ENCODE results near the gene TMIGD3.

TMIGD3 gene

DNA sequence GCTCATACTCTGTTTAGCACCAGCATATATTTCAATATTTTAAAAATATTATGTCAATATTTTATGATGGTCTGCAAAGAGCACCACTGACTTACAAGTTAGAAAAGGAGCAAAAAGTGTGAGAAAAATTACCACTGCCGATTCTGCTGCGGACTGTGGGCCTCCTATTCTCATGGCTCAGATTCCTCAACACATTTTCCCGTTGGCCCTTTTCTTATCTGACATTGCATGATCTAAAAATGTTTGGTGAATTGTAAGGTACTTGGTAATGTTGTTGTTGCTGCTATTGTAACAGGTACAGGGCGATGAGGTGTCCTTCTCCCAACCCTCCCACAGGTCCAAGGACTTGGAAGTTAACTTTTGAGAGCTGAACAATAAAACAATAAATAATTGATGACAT is 28.9 kb downstream of the TMIGD3 start:
- no peak for DNase-seq

- DNase-seq: no peak
Measured at GRCh38 chr1:111474106-111474505, 29.3 kb downstream of the TMIGD3 start.

DNA sequence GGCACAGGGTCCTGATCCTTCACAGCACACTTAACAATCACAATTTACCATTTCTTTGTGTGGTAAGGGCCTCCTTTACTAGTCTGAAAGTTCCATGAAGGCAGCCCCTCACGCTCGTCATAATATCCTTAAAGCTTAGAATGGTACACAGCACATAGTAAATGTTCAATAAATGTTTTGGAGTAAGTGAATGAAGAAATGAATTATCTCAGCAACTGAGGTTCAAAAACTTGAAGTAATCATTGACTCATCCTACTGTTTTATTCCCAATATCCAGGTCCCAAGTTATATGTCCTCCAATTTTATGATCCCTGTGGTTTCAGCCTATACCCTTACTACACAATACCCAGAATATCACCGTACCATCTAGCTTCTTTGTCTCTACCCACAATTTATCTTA is 31.9 kb downstream of the TMIGD3 start:
- DNase-seq: no peak

DNA sequence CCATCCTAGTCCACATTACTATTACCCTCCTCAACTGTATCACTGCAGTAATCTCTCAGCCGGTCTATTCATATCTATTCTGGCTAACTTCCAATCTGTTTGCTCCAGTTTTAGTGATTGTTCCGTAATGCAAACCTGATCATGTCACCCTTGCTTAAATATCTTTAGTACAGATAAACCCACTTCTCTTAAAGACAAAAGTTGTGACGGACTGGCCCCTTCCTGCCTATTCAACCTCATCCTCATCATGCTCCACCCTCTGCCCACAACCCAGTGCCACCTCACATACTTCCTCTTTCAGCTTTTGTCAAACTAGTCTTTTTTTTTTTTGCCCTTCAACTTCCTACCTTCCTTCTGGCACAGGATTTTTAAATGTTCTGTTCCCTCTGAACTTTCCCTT is 32.4 kb downstream of the TMIGD3 start:
- no peak for DNase-seq

DNA sequence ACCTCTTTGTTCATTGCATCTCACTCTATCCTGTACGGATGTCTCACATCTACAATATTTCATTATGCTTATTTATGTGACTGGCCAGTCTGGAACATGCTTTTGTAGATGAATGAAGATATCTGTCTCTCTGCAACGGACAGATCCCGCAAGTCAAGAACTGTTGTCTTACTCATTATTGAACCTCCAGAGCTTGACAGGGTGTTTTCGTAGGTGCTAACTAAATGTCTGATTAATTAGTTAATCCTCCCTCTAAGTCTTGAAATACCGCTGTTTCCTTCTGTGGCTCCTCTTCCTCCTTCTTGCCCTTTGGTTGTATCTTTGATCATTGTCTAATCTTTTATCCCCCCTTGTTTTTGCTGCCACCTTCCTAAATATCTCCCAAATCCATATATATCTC is 32.8 kb downstream of the TMIGD3 start:
- DNase-seq: no peak

- DNase-seq: no peak
Measured at GRCh38 chr1:111469539-111469938, 33.9 kb downstream of the TMIGD3 start.

GRCh38 chr1:111468717-111469100 is 34.7 kb downstream of the TMIGD3 start:
- no peak for DNase-seq

DNA sequence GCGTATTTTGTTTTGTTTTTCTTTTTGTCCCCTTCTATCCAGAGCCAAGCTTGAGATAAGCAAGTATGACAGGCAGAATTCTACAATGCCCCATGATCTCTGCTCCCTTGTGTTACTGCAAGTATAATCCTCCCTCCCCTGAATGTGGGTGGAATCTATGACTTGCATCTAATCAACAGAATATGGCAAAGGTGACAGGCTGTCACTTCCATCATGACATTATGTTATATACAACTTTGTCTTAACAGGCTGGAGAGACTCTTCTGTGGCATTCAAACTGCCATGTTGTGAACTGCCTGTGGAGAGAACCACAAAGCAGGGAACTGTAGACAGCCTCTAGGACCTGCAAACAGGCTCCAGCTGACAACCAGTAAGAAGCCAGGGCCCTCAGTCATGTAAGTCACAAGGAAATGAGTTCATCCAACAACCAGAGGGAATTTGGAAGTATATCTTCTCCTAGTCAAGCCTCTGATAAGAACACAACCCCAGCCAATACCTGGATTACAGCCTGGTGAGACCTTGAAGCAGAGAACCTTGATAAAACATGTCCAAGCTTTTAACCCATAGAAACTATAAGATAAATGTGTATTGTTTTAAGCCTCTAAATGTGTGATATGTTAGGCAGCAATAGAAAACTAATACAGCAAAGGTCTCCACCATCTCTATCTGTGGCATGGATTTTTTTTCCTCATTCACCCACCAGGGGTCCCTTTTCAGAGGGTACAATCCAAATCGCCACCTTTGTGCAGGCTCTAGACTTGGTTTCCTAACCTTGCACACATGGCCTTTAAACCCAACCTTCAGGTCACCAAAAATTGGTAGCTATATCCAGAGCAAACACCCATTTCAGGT is 35.3 kb downstream of the TMIGD3 start:
- DNase-seq: no peak

DNA sequence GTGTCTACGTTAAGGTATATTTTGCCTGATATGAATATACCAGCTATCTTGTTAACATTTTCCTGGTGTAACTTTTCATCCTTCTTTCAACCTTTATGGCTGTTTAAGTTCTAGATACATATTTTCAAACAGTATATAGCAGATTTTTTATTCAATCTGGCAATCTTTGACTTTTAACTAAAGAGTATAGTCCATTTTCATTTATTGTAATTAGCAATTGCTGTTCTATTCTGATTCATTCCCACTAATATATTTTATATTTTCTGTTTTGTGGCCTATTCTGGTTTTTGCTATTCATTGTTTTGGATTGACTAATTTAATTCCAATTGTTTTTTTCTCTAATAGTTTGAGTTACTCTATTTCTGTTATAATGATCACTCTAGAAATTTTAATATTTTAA is 37.0 kb downstream of the TMIGD3 start:
- no peak for DNase-seq

- no peak for DNase-seq
Measured at GRCh38 chr1:111465754-111466153, 37.7 kb downstream of the TMIGD3 start.

- DNase-seq: no peak
Measured at GRCh38 chr1:111463029-111463683, 40.3 kb downstream of the TMIGD3 start.

DNA sequence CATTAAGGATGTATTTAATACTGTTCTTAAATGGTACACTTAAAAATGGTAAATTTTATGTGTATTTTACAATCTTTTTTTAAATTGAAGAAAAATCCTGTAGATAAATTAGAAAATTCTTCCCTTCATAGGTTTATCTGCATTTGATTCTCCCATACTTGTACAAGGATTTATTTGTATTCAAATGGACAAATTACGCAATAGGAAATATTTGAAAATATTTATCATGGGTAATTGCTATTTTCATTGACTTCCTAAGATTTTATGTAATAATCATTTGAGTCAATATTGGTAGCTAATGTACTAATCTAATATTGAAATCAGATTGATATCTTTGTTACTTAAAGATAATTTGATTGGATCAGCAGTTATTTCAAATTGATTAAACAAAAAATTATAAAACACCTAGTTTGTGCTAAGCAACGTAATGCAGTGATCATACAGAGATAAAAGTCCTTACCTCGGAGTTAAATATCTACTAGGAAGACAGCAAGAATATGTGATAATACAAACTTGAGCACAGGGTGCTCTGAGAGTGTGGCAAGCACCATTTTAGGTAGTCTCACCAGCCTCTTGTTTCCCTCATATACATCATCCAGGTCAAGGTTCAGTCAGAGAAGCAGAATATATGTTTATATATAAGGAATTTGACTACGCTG is 40.9 kb downstream of the TMIGD3 start:
- DNase-seq: no peak

- no peak for DNase-seq
Measured at GRCh38 chr1:111461765-111462164, 41.7 kb downstream of the TMIGD3 start.

GRCh38 chr1:111455642-111456031 is 47.8 kb downstream of the TMIGD3 start:
- no peak for DNase-seq

DNA sequence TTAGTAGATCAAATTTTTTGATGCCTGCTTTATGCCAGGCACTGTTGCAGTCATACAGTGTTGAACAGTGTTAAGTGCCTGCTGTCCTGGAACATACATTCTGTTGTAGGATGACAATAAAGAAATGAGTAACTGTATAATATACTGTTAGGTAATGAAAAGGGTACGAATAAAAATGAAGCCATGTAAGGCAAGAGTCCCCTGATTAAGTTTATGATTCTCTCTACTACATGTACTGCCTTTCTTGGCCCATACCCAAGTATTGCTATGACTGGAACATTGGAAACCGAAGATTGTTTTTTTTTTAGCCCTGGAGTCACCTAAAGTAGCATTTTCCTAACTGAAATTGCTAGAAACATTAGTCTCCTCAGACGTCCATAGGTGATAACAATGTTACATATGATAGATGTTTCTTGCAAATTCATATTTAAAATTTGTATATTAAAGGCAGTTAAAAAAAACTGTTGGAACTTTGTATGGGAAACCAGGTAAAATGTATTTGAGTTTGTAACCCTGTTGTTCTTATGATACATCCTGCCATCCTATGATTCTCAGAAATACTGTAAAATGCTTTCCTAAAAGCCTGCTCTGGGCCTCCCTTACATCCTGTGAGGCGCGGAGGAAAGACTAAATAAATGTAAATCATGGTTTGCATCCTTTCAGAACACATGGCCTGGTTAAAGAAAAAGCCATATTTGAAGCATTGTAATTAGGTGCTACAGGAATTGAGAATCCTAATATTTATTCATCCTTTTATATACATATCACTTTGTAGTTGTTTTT is 48.4 kb downstream of the TMIGD3 start:
- DNase-seq: no peak

GRCh38 chr1:111453706-111454105 is 49.7 kb downstream of the TMIGD3 start:
- DNase-seq: no peak

DNA sequence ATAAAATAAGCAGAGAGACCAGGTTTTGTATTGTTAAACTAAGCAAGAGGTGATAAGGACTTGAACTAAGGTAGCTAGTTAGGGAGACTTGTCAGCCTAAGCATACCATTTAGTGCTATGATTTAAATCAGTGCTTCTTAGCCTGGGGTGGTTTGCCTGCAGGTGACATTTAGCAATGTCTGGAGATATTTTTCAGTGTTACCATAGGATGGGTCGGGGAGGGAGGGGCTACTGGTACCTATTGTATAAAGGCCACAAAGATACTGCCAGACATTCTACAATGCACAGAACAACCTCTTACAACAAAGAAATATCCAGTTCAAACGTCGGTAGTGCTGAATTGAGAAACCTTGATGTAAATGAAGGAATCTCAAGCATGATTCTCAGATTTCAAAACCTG is 50.9 kb downstream of the TMIGD3 start:
- DNase-seq: no peak

DNA sequence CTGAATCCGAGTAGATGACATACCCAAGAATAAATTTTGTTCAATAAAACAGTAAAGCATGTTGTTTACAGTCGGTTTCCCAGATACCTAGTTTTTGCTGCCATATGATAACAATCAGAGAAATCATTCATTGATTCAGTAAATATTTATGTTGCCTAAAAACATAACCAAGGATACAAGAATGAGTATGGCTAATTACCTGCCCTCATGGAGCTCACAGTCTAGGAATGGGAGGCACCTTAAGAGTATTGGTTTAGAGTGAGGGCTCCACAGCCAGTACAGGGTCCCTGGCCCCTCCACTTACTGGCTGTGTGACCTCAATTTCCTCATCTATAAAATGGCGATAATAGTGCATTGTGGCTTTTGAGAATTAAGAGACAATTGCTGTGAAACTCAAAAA is 53.2 kb downstream of the TMIGD3 start:
- DNase-seq: no peak

DNA sequence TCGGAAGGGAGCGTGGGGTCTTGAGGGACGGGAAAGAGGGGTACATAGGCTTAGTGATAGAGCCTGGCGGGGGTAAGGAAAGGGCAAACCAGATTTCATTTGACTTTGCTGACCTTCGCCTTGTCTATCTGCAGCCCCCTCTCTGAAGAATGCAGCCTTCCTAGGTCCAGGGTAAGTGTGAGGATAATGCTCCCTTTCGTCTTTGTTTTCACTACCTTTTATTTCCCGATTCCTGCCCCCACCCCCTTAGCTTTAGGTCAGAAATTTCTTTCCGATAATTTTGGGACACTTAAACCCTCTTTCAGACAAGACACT is 53.8 kb downstream of the TMIGD3 start:
- no peak for DNase-seq

DNA sequence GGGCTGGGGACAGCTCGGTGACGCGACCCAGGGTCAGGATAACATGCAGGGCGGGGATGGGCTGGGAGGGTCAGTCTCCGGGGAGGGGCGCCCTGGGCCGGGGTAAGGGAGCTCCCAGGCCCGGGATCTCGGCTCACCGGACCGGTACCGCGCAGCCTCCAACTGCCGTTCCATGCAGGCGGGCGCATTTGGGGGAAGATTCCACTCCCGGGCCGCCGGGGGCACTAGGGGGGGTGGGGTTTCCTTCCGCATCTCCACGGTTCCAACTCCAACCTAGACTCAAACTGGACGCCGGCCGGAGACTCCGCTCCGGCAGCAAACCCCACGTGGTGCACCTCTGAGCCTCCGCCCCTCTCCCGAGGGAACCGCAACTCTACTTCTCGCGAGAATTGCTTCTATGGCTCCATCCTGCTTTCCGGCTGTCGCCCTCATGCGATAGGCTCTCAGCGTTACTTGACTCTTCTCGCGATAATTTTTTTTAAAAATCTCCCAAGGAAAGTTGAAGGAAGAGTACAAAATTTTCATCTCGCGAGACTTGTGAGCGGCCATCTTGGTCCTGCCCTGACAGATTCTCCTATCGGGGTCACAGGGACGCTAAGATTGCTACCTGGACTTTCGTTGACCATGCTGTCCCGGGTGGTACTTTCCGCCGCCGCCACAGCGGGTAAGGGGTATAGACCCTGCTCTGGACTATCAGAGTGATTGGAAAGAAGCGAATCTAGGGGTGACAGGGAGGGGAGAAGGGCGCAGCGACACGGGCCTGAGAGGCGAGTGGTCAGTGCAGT is 54.3 kb downstream of the TMIGD3 start, which contains the start of the genes ATP5PB and WDR77:
Gene ATP5PB, plus strand, starts transcription at position 547 of the 785 bp plus-strand sequence. Its CDS starts 78 bp downstream, at position 625.
Gene WDR77, minus strand, starts transcription at position 339 of the 785 bp plus-strand sequence. Its CDS starts 87 bp downstream, at position 252.
- DNase-seq: peak; percentile 94 to 99 (median 99)

GRCh38 chr1:111448482-111448917 is 54.9 kb downstream of the TMIGD3 start:
- DNase-seq: peak in 1 of 3 experiments; percentile 44
